Cardiac muscle cell (in vitro differentiated cells and primary cell): ENCODE results near the gene CDKN2C. TPM values are rescaled to one million over a fixed set of nuclear protein-coding genes. Genes with fewer than 3 reads are reported as not detected.
"Not testable (repeated sequence)": the region's sequence is repeated elsewhere in the genome, so short reads cannot be mapped to it uniquely, and the experiment has no call there.

ENCODE experiments used
- DNase-seq, 2 donors: peaks; one replicate each; pipeline versions ENCODE4 v3.0.0 to v3.0.0-alpha.2; 2010 to 2017; ENCODE audit warnings: low read depth in 1 of 2, low spot score in 1 of 2
- H3K27ac ChIP-seq: fragments of 200-600 bp; sonication (generic); 2 replicates; pipeline ENCODE4 v1.5.1; 2016
- H3K27me3 ChIP-seq: fragments of 200-600 bp; sonication (generic); 2 replicates; pipeline ENCODE4 v1.6.0; 2016; ENCODE audit warnings: control low read depth
- H3K36me3 ChIP-seq: fragments of 200-600 bp; sonication (generic); 2 replicates; pipeline ENCODE4 v1.5.1; 2016; ENCODE audit warnings: control low read depth
- H3K4me1 ChIP-seq: fragments of 200-600 bp; sonication (generic); 2 replicates; pipeline ENCODE4 v1.8.1; 2017; ENCODE audit warnings: low read depth, mild to moderate bottlenecking, mixed run types
- H3K4me3 ChIP-seq: fragments of 200-600 bp; sonication (generic); 2 replicates; pipeline ENCODE4 v1.5.1; 2016; ENCODE audit warnings: mild to moderate bottlenecking
- H3K9me3 ChIP-seq: fragments of 200-600 bp; sonication (generic); 2 replicates; pipeline ENCODE4 v1.5.1; 2017; ENCODE audit warnings: low read depth, mild to moderate bottlenecking, control low read depth
- polyA plus RNA-seq: library from polyadenylated mRNA; unstranded; fragments of >200 nt; fragmentation: Nextera tagmentation; extraction: Ambion mirVana; gene quantifications from 2 replicates; pipeline ENCODE4 v1.2.1, GENCODE V29; 2016
- total RNA-seq: library from RNA; depleted of rRNA; stranded (reverse); fragments of >200 nt; gene quantifications from 2 replicates; pipeline ENCODE4 v1.2.3, GENCODE V29; 2016
- TF ChIP-seq, protein P1 (sequence below): IDR thresholded peaks from 2 replicates; pipeline ENCODE4 v1.5.1; 2012; ENCODE audit warnings: low read depth, mild to moderate bottlenecking, low read length

Gene CDKN2C
- total and polyA plus RNA-seq, 2 experiments from 2014 or later: 0.54 to 5.5 TPM

DNA sequence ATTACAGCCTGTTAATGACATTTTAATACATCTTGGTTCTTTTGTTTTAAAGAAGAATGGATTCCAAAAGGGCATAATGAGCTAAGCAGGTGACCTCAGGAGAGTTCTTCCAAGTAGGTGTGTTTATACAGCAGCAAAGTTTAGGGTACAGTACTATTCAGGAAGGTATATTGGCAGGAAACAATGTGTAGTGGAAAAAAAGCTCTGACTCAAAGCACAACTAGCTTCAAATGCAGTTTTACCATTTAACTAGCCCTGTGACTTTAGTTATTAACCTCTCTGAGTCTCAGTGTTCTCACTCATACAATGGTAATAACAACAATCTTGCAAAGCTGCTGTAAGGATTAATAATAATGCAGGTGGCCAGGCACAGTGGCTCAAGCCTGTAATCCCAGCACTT is 39.9 kb upstream of the CDKN2C start:
- no peaks in the 10 kb centered on the region for H3K9me3 ChIP-seq
- H3K4me1 ChIP-seq: no peaks in the 10 kb centered on the region
- TF ChIP-seq, protein P1, sequence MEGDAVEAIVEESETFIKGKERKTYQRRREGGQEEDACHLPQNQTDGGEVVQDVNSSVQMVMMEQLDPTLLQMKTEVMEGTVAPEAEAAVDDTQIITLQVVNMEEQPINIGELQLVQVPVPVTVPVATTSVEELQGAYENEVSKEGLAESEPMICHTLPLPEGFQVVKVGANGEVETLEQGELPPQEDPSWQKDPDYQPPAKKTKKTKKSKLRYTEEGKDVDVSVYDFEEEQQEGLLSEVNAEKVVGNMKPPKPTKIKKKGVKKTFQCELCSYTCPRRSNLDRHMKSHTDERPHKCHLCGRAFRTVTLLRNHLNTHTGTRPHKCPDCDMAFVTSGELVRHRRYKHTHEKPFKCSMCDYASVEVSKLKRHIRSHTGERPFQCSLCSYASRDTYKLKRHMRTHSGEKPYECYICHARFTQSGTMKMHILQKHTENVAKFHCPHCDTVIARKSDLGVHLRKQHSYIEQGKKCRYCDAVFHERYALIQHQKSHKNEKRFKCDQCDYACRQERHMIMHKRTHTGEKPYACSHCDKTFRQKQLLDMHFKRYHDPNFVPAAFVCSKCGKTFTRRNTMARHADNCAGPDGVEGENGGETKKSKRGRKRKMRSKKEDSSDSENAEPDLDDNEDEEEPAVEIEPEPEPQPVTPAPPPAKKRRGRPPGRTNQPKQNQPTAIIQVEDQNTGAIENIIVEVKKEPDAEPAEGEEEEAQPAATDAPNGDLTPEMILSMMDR: no peak
- no peak overlapping the region for H3K4me3 ChIP-seq
- no peak for DNase-seq
- no peak overlapping the region for H3K27ac ChIP-seq
- H3K27me3 ChIP-seq: no peaks in the 10 kb centered on the region
- no peaks in the 10 kb centered on the region for H3K36me3 ChIP-seq

DNA sequence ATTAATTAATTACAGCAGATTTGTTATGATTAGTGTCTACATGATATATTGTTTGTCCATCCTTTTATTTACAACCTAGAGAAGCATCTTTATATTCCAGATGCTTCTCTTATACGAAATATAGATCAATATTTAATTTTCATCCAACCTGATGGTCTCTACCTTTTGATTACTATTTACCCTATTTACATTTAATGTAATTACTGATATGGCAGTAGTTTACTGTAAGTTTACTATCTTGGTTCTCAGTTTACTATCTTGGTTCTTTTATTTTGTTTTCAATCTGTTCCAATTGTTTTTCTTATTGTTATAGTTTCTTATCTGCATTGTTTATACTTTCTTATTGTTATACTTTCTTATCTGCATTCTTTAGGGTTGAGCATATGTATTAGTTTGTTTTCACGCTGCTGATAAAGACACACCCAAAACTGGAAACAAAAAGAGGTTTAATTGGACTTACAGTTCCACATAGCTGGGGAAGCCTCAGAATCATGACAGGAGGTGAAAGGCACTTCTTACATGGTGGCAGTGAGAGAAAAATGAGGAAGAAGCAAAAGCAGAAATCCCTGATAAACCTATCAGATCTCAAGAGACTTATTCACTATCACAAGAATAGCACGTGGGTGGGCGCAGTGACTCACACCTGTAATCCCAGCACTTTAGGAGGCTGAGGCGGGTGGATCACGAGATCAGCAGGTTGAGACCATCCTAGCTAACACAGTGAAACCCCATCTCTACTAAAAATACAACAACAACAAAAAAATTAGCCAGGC is 38.9 kb upstream of the CDKN2C start:
- Histone ChIP-seq H3K36me3 (no peaks in the 10 kb centered on the region), H3K4me1 (no peaks in the 10 kb centered on the region), H3K27ac (no peak overlapping the region), H3K9me3 (no peaks in the 10 kb centered on the region), H3K4me3 (no peak overlapping the region), H3K27me3 (no peaks in the 10 kb centered on the region)
- no peak for DNase-seq
- TF ChIP-seq, protein P1: no peak

DNA sequence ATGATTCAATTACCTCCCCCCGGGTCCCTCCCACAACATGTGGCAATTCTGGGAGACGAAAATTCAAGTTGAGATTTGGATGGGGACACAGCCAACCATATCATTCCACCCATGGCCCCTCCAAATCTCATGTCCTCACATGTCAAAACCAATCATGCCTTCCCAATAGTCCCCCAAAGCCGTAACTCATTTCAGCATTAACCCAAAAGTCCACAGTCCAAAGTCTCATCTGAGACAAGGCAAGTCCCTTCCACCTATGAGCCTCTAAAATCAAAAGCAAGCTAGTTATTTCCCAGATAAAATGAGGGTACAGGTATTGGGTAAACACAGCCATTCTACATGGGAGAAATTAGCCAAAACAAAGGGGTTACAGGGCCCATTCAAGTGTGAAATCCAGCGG is 38.0 kb upstream of the CDKN2C start:
- H3K36me3 ChIP-seq, DNase-seq, H3K27me3 ChIP-seq, H3K27ac ChIP-seq, H3K4me1 ChIP-seq, H3K4me3 ChIP-seq, H3K9me3 ChIP-seq: not testable (repeated sequence)

DNA sequence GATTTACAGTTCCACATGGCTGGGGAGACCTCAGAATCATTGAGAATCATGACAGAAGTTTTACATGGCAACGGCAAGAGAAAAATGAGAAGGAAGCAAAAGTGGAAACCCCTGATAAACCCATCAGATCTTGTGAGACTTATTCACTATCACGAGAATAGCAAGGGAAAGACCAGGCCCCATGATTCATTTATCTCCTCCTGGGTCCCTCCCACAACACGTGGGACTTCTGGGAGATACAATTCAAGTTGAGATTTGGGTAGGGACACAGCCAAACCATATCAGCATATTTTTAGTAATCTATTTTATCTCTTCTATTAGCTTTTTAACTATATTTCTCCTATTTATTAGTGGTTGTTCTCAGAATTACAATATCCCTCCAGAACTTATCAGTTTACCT is 36.3 kb upstream of the CDKN2C start:
- H3K36me3 ChIP-seq, H3K9me3 ChIP-seq, DNase-seq, H3K27ac ChIP-seq, H3K4me3 ChIP-seq, H3K27me3 ChIP-seq, H3K4me1 ChIP-seq: not testable (repeated sequence)

DNA sequence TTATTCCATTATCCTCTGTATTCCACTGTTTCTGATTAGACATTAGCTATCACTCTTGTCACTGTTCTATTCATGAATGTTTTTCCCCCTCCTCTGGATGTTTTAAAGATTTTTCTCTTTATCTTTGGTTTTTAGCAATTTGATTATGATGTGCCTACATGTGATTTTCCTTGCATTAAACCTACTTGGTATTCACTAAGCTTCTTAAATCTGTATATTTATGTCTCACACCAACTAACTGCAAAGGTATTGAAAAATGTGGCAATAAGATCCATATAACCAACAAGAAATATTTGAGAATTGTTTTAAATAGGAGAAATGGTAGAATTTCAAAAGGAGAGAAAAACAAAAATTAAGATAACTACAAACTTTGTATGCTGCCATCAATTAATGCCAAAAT is 35.2 kb upstream of the CDKN2C start:
- Histone ChIP-seq H3K27ac (no peak overlapping the region), H3K9me3 (no peaks in the 10 kb centered on the region), H3K36me3 (no peaks in the 10 kb centered on the region), H3K27me3 (no peaks in the 10 kb centered on the region), H3K4me3 (no peak overlapping the region), H3K4me1 (no peaks in the 10 kb centered on the region)
- TF ChIP-seq, protein P1: no peak
- DNase-seq: no peak

DNA sequence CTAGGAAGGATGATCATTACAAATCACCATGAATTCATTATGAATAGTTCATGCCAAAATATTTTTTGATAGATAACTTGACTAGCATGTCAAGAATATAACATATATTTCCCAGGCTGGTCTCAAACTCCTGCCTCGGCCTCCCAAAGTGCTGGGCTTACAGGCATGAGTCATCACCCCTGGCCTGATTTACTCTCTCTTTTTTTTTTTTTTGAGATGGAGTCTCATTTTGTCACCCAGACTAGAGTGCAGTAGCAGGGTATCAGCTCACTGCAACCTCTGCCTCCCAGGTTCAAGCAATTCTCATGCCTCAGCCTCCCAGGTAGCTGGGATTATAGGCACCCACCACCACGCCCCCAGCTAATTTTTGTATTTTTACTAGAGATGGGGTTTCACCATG is 34.8 kb upstream of the CDKN2C start:
- H3K4me3 ChIP-seq, H3K9me3 ChIP-seq, H3K4me1 ChIP-seq, H3K27me3 ChIP-seq, H3K36me3 ChIP-seq, H3K27ac ChIP-seq: not testable (repeated sequence)
- peak in 1 of 2 donors; percentile 9 for DNase-seq

DNA sequence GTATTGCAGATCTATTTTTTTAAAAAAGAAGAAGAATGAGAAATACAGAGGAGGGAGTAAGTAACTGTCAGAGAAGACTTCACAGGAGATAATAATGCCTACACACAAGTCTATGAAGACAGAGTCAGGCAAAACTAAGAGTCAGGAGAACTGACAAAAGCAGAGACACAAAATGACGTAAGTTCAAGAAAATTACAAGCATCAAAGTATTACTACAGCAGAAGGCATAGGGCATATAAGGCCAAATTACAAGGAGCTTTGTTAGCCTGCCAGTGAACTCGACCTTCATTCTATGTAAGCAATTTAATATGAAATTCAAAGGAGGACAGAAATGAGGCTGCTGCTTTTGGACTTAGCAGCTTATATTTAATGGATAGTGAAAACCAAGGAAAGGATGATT is 33.7 kb upstream of the CDKN2C start:
- no peaks in the 10 kb centered on the region for H3K27me3 ChIP-seq
- H3K9me3 ChIP-seq: no peaks in the 10 kb centered on the region
- H3K4me3 ChIP-seq: no peak overlapping the region
- H3K27ac ChIP-seq: no peak overlapping the region
- H3K4me1 ChIP-seq: no peaks in the 10 kb centered on the region
- no peaks in the 10 kb centered on the region for H3K36me3 ChIP-seq
- TF ChIP-seq, protein P1: no peak
- peak in 1 of 2 donors; percentile 4 for DNase-seq
